GM18526 (cell line): ENCODE measurements around the gene EYA3.

Source experiments
- POLR2A ChIP-seq: IDR thresholded peaks from 3 replicates; pipeline ENCODE4 v1.6.1; 2011; ENCODE audit not compliant: insufficient read length; ENCODE audit errors: extremely low read depth

EYA3 gene

DNA sequence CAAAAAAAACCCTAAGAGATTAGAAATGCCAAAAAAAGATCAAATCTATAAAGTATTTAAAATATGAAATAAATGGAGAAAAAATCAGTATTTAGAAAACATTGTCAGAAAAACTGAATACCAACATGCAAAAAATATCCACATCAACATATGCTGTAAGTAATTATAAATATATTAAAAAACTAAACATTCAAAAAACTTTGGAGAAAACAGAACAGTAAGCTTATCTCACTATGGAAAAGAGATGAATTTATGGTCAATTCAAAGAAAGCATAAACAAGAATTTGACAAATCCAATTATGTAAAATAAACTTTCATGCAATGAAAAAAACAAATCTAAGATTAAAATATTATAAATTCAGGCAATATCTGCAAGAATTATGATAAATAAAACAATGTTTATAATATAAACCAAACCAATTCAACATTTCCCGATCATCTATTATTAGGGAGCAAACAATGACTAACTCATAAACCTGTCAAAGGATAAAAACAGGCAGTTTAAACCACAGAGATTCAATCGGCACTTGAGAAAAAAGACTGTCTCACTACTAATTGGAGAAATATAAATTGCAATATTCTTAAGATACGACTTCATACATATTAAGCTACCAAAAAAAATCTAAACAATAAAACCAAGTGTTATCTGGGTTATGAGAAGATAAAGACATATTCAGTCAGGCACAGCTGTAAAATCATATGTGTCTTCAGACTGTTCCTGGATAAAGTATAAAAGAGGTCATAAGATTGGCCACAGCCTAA is 21.8 kb downstream of the EYA3 start:
- no peak for TF ChIP-seq POLR2A

DNA sequence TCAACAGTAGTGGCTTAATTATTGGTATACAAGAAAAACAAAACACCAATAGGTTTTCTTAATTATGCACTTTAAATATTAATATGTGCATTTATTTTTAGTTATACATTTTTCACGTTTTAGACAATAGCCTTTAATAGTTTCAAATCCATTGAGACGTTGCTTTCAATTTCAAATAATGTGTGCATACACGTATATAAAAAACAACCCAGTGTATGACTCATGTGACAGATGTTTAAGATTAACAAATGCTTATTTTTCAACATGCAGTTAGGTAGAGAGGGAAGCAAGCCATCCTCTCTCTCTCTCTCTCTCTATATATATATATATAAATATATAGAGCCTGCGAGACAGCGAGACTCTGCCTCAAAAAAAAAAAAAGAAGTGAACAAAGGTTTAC is 24.3 kb downstream of the EYA3 start:
- TF ChIP-seq POLR2A = no peak

DNA sequence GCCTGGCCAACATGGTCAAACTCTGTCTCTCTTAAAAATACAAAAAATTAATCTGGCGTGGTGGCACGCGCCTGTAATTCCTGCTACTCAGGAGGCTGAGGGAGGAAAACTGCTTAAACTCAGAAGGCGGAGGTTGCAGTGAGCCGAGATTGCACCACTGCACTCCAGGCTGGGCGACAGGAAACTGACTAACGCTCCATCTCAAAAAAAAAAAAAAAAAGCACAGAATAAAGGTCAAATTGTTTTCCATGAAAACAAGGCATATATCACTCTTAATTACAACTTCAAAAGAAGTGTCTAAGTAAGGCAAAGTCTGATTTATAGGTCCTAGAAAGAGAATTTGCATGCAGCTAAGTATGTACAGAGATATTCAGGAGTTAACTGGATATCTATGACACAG is 25.6 kb downstream of the EYA3 start:
- no peak for TF ChIP-seq POLR2A

DNA sequence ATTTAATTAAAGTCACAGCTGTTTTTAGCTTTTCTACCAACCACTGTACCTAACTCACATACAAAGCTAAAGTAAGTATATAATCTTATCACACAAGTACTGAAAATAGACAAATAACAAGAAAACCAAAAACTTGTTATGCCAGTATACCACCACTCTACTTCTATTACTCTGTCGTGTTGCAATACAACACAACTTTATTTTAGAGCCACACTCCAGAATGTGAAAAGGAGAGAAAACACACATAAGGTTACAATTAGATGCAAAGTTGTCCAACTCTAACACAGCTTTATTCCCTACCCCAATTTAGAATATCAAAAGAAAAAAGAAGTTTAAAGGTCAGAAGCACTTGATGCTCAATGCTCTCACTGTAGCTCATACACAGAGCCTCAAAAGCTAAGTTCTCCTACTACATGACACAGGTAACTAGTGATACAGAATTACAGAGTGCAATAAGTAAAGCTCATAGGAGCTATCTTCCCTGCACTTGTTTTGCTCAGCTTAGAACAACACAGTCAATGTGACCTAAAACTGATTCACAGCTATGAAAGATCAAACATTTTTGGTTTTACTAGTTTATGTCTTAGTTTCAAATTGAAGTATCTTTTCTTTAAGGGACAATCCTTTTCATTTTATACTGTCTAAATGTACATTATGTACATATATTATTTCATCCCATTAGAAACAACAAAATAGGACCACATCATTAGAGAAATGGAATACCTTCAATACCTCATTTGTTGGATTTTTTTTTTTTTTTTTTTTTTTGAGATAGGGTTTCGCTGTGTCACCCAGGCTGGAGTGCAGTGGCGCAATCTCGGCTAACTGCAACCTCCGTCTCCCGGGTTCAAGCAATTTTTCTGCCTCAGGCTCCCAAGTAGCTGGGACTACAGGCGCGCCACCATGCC is 29.2 kb downstream of the EYA3 start:
- TF ChIP-seq POLR2A = no peak

DNA sequence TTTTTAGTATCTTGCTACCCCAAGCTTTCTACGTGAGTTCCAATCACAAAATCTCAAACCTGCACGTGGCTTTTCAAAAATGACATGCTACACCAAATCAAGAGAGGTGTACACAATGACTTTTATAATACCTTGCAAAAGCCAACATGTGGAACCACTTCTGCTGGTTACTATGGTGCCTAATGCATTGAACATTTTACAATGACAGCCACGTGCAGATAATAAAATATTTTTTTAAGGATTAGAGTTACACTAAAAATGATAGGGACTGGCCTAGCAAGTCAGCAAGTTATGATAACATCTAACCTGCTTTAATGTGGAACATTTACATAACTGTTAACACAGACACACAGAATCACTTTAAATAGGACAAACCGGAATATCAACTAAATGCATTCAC is 30.2 kb downstream of the EYA3 start:
- TF ChIP-seq POLR2A = no peak

DNA sequence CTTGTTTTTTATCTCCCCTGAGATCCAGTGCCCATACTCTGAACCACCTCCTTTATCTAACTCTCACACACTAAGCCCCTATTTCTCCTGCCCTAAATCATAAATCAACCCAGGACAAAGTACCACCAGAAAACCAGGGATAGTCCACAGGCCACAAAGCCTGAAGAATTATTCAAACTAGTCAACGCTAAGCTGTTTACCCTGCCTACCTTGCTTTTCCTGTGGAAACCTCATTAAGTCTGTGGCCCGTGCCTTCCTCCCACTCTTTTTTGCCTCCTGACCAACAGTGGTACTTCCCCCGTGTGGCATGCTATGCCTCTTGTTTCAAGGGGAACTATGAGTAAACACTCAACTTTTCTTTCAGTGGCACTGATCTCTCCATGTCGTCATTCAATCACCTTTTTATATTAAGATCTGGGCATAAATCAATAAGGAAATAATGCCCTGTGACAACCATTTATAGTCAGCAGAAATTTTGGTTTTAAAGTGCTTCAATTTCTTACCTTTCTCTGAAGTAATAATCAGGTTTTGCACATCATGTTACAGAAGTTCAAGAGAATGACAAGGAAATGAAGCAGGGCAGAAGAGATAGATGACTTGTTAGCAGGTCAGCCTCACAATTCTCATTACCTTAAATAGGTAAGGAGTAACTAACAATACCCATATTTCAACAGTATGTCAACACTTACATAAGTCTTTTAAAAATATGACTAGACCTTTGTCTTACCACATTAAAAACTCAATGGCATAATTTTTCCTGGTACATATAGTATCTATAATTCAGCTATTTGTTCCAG is 32.1 kb downstream of the EYA3 start:
- no peak for TF ChIP-seq POLR2A

DNA sequence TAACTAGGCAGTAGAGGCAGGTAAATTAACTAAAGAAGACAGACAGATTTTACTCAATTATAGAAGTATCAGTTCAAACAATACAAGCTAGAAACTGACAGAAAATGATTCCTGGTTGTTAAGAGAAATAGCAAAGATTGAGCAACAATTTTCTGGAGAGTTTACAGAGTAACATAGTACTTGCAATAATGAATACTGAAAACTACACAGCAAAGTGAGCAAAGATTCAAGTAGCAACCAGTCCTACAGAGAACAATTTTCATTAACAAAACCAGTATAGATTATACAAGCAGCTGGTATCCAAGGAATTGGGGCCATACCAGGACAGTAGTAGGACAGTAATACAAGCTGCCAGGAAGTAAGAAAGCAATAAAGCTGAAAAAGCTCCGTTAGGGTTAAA is 37.6 kb downstream of the EYA3 start:
- TF ChIP-seq POLR2A = no peak

DNA sequence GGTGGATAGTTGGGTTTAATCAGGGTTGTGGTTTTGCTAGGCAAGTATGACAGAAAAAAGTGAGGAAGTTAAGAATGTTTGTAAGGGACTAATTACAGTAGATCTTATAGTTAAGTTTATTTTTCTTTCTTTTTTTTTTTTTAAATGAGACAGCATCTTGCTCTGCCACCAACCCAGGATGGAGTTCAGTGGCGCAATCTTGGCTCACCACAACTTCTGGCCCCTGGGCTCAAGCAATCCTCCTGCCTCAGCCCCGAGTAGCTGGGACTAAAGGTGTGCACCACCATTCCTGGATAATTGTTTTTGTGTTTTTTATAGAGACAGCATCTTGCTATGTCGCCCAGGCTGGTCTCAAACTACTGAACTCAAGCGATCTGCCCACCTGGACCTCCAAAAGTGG is 41.7 kb downstream of the EYA3 start:
- no peak for TF ChIP-seq POLR2A

DNA sequence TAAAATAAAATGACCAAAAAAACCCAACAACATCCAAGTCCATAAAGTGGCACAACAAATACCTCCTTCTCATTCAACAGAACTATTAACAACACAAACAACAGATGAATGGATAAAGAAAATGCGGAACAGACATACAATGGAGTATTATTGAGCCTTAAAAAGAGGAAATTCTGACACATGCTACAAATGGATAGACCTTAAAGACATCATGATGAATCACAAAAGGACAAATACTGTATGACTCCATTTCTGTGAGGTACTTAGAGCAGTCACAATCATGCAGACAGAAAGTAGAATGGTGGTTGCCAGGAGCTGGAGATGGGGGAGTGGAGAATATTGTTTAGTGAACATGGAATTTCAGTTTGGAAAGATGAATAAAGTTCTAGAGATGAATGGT is 42.6 kb downstream of the EYA3 start:
- no peak for TF ChIP-seq POLR2A

DNA sequence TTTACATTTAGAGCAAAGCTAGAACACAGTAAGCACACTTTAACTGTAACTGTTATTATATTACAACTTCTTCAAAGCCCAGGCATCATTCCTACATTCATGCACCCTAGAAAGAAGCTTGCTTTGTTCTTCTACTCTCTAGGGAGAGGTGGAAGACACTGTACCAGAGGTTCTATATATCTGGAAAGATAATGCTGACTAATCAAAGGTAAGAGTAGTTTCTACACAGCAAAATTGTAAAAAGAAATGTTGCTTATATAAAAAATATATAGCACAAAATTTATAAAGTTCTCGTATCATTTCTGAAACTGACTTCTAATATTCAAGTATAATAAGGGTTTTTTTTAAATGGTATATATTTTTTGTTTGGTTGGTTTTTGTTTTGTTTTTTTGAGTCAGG is 44.0 kb downstream of the EYA3 start:
- no peak for TF ChIP-seq POLR2A

DNA sequence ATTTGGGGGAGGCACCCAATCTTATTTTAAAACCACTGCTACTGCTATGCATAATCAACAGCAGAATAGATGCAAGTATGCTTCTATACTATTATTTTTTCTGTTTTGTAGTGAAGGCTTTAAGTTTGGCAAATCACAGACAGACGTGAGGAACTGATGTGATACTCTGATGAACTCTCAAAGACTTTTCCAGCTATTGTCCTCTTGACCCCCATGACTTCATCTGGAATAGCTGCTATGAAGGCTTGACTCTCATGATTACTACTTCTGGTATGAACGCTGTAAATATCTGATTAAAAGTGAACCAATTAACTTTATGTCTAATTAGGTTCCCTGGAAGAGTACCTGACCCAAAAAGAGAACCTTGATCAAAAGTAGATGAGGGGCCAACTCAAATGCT is 49.1 kb downstream of the EYA3 start:
- no peak for TF ChIP-seq POLR2A

DNA sequence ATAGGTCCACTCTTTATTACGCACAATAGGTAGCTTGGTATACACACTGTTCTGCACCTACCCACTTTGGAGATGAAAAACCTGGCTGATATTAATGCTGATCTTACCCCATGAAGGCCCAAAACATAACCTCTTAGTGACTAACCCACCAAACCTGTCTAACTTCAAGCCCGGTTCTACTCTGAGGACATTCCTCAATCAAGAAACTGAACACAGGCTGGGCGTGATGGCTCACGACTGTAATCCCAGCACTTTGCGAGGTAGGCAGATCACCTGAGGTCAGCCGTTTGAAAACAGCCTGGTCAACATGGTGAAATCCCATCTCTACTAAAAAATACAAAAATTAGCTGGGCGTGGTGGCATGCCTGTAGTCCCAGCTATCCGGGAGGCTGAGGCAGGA is 50.5 kb downstream of the EYA3 start:
- TF ChIP-seq POLR2A = no peak

DNA sequence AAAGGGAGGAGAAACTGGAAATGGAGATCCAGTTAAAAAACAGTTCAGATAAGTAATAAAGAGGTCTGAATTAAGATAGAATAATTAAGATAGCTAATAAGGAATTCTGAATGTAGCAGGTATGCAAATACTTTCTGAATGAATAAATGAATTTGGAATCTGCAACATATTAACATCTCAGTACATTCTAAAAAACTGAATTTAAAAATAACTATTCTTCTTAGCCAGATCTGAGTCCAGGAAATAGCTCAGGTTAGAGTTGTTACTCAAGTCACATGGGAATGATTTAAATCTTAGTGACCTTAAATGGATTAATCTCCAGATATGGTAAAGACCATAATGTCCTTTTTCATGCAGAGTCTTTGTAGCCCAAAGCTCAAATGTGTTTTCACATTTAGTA is 51.2 kb downstream of the EYA3 start:
- TF ChIP-seq POLR2A = no peak

DNA sequence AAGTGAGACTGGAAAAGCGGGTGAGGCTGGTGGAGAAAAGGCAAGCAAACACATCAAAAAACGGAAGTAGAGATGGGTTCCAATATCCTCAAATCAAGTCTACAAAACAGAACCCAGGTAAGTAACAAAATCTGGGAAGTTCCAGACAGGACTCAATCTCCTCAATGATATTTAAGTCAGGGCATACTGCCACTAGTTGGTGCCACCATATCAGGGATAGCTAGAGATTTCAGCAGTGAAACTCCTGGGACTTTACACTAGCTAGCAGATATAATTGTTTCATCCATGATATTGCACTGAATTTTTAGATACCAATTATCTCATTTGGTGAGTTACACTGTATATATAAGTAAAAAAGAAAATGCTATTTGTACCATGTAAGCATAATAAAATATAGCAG is 52.0 kb downstream of the EYA3 start:
- no peak for TF ChIP-seq POLR2A

DNA sequence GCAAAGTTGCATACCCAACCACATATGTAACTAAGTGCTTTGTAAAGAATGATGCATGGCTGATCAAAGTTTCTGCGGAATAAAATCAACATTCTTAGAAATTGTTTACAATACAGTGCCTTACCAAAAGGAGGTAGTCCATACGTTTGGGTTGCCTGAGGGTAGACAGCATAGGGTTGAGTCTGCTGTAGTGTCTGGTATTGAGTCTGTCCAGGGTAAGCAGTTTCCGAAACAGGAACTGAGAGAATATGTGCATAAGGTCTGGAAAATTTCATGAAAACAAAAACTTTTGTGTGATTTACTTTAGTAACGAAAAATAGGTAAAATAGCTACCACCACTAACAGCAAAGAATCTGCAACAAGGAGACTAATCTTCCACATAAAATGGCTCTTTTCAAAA is 53.0 kb downstream of the EYA3 start:
- no peak for TF ChIP-seq POLR2A

DNA sequence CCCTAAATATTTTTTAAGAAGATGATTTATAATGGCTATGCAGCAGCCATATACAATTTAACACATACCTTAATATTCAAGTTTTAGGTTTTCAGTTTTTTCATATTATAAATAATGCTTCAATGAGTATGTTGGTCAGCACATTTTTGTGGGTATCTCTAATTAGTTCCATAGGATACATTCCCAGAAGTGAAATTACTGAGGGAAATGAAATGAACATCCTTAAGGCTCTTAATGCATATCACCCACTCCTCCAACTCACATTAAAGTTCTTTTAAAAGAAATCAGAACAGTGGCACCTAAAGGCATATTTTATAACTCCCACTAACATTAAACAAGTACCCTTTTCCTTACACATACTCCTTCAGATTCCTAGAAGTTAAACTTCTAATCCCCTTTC is 56.1 kb downstream of the EYA3 start:
- TF ChIP-seq POLR2A = no peak
